ENCODE results near the gene NOM1. TPM values are rescaled to one million over a fixed set of nuclear protein-coding genes. Genes with fewer than 3 reads are reported as not detected.

The NOM1 gene
- total and polyA plus RNA-seq, 2 experiments from 2014 or later, result 9.2 to 17.9 TPM

DNA sequence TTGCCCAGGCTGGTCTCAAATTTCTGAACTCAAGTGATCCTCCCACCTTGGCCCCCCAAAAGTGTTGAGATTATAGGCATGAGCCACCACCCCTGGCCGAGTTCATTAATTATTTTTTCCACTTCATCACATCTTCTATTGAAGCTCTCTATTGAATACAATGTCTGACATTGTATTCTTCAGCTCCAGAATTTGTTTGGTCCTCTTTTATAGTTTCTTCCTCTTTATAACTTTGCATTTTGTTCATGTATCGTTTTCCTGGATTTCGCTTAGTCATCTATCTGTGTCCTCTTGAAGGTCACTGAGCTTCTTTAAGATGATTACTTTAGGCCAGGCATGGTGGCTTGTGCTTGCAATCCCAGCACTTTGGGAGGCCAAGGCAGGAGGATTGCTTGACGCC lies 30.2 kb downstream of the NOM1 start:
- H3K27me3 ChIP-seq (replicated peaks; ENCODE audit: insufficient read depth), result no peaks in the 10 kb centered on the region
- no peaks in the 10 kb centered on the region for H3K9me2 ChIP-seq (ENCODE audit: insufficient read depth)
- H3K4me3 ChIP-seq, result no peak overlapping the region
- H3K9ac ChIP-seq, result no peak overlapping the region
- no peaks in the 10 kb centered on the region for H3K36me3 ChIP-seq (ENCODE audit: low read depth)
- H3K4me2 ChIP-seq (ENCODE audit: unreplicated experiment), result no peak overlapping the region
- H3K79me2 ChIP-seq (ENCODE audit: insufficient read depth), result no peaks in the 10 kb centered on the region
- in situ Hi-C loops (cut with MboI), result no loop called here
- H2AFZ ChIP-seq, result no peak overlapping the region
- no peaks in the 10 kb centered on the region for H4K20me1 ChIP-seq (ENCODE audit: insufficient read depth)
- H3F3A ChIP-seq (ENCODE audit: insufficient read depth), result peaks cover 16% of the 10 kb centered on the region
- no peaks in the 10 kb centered on the region for H3K9me3 ChIP-seq (ENCODE audit: low read depth)
- no peak overlapping the region for H3K27ac ChIP-seq
- 92 to 96% methylated on average over 4 of the region's 4 CpGs for WGBS, 2 experiments (ENCODE audit: low coverage in 1 of 2, low lambda C conversion rate in 2 of 2, missing lambda C conversion rate in 2 of 2)
- TF ChIP-seq EZH2 (IDR thresholded peaks at IDR 0.05; ENCODE audit: insufficient read depth, poor library complexity, severe bottlenecking) (no peak), EZH2phosphoT487 (IDR thresholded peaks at IDR 0.05; ENCODE audit: insufficient read depth, low read depth) (no peak)
- H3K4me1 ChIP-seq (ENCODE audit: insufficient read depth), result peaks cover 4% of the 10 kb centered on the region; the same call in 1 of the 2 replicates
- no peak for DNase-seq

DNA sequence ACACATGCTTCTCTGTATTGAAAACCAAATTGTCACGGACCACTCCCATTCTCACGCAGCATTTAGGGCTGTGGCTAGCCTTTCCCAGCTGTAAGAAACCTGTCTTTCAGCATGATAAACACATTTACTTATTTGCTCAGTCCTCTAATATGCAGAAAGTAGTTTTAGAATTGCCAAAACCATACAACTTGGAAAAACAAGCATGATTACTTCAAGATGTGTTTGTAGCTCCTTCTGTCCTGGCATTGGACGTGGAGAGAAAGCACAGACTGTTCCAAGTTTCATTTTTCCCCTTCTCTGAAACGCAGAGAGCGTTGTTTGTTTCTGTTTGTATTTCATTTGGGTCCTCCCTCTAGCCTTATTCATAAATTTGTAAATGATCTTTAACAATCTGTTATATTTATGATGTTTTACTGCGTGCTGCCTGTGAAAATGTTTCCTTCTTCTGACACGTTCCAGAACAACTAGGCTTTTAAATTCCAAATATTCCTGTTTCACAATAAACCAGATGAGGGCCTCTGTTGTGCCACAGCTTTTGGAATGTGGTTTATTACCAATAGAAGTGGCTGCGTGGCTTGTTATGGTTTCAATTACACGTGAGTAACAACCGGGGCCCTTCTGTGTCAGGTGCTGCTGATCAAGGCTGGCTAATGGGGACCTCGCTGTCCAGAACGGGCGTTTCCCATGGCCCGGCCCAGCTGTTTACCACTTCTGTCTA lies 34.8 kb downstream of the NOM1 start:
- Histone ChIP-seq H3K79me2 (ENCODE audit: insufficient read depth) (no peaks in the 10 kb centered on the region), H3K27ac (peak overlapping the region; percentile 61), H3K9me3 (ENCODE audit: low read depth) (no peaks in the 10 kb centered on the region), H3K4me3 (peak overlapping the region; percentile 66), H3K9ac (peak overlapping the region; percentile 60), H3K27me3 (replicated peaks; ENCODE audit: insufficient read depth) (no peaks in the 10 kb centered on the region), H3K4me2 (ENCODE audit: unreplicated experiment) (peak overlapping the region; percentile 77), H3K9me2 (ENCODE audit: insufficient read depth) (no peaks in the 10 kb centered on the region), H2AFZ (peak overlapping the region; percentile 62), H3K4me1 (ENCODE audit: insufficient read depth) (peaks cover 4% of the 10 kb centered on the region; the same call in 1 of the 2 replicates), H3F3A (ENCODE audit: insufficient read depth) (peaks cover 19% of the 10 kb centered on the region), H4K20me1 (ENCODE audit: insufficient read depth) (no peaks in the 10 kb centered on the region), H3K36me3 (ENCODE audit: low read depth) (no peaks in the 10 kb centered on the region)
- 3 to 5% methylated on average over 14 of the region's 14 CpGs for WGBS, 2 experiments (ENCODE audit: low coverage in 1 of 2, low lambda C conversion rate in 2 of 2, missing lambda C conversion rate in 2 of 2)
- peak; percentile 89 for DNase-seq
- peak; percentile 74; the same call in 1 of the 2 replicates for TF ChIP-seq EZH2phosphoT487 (IDR thresholded peaks at IDR 0.05; ENCODE audit: insufficient read depth, low read depth)
- no peak for TF ChIP-seq EZH2 (IDR thresholded peaks at IDR 0.05; ENCODE audit: insufficient read depth, poor library complexity, severe bottlenecking)
- in situ Hi-C loops (cut with MboI), result no loop called here

DNA sequence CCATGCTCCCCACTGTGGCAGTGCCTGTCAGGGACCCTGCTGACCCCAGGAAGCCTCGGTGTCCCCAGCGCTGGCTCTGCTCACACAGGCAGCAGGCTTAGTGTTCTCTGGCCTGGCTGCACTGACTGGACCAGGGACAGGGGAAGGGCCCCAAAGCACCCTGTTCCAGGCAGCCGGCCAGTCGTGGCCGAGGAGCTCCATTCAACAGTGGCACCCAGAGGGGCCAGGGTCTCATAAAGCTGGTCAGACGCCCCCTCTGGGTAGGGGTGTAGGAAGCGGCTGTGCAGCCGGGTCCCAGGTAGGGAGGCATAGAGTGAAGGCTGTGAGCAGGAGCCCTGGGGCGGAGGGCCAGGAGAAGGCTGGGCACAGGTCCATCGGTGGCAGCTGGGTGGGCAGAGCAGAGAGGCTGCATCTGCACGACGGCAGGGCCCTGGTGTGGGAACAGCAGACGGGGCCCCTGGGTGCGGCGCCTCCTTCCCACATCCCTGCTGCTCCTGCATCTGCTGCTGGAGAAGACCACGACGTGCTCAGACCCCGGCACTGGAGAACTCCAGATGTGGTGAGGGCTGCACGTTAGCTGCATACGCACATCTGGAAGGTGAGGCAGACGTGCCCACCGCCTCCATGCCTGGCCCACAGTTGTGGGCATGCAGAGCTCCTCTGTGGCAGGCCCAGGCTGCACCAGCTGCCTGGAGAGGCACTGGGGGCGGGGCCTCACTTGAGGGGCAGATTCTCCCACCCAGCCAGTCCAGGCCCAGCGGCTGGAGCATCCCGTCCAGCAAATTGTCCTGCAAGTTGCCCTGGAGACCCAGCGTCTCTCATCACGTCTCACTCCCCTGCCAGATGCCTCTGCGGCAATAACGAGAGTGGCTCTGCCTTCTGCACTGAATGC lies 35.8 kb downstream of the NOM1 start:
- WGBS, 2 experiments (ENCODE audit: low coverage in 1 of 2, low lambda C conversion rate in 2 of 2, missing lambda C conversion rate in 2 of 2), result 76 to 77% methylated on average over 27 to 29 of the region's 29 CpGs
- H2AFZ ChIP-seq, result no peak overlapping the region
- H3K27me3 ChIP-seq (replicated peaks; ENCODE audit: insufficient read depth), result no peaks in the 10 kb centered on the region
- H4K20me1 ChIP-seq (ENCODE audit: insufficient read depth), result no peaks in the 10 kb centered on the region
- no peaks in the 10 kb centered on the region for H3K36me3 ChIP-seq (ENCODE audit: low read depth)
- no peaks in the 10 kb centered on the region for H3K9me3 ChIP-seq (ENCODE audit: low read depth)
- peak overlapping the region; percentile 61; the same call in 1 of the 2 replicates for H3K27ac ChIP-seq
- H3K9ac ChIP-seq, result peak overlapping the region; percentile 60; the same call in 1 of the 2 replicates
- no peaks in the 10 kb centered on the region for H3K9me2 ChIP-seq (ENCODE audit: insufficient read depth)
- H3K4me2 ChIP-seq (ENCODE audit: unreplicated experiment), result peak overlapping the region; percentile 77
- TF ChIP-seq EZH2 (IDR thresholded peaks at IDR 0.05; ENCODE audit: insufficient read depth, poor library complexity, severe bottlenecking) (no peak), EZH2phosphoT487 (IDR thresholded peaks at IDR 0.05; ENCODE audit: insufficient read depth, low read depth) (no peak)
- H3K4me1 ChIP-seq (ENCODE audit: insufficient read depth), result peaks cover 4% of the 10 kb centered on the region; the same call in 1 of the 2 replicates
- no peaks in the 10 kb centered on the region for H3K79me2 ChIP-seq (ENCODE audit: insufficient read depth)
- in situ Hi-C loops (cut with MboI), result no loop called here
- H3F3A ChIP-seq (ENCODE audit: insufficient read depth), result peaks cover 19% of the 10 kb centered on the region
- no peak for DNase-seq
- H3K4me3 ChIP-seq, result no peak overlapping the region

DNA sequence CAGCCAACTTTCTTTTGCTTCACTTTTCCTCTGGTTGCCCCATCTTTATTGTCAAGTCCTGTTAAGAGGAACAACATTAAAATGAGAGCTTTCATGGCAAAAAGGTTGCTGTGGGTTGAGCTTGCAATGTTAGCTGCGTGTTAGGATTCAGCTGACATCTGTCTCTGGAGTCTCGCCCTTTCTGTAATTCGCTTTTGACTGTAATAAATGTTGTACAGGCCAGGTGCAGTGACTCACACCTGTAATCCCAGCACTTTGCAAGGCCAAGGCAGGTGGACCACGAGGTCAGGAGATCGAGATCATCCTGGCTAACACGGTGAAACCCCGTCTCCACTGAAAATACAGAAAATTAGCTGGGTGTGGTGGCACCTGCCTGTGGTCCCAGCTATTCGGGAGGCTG lies 36.9 kb downstream of the NOM1 start:
- 93 to 95% methylated on average over 8 of the region's 8 CpGs for WGBS, 2 experiments (ENCODE audit: low coverage in 1 of 2, low lambda C conversion rate in 2 of 2, missing lambda C conversion rate in 2 of 2)
- no peaks in the 10 kb centered on the region for H4K20me1 ChIP-seq (ENCODE audit: insufficient read depth)
- H3K4me3 ChIP-seq, result no peak overlapping the region

More for the DNA sequence above, 36.9 kb downstream of the NOM1 start:
- peaks cover 19% of the 10 kb centered on the region for H3F3A ChIP-seq (ENCODE audit: insufficient read depth)
- H3K9me2 ChIP-seq (ENCODE audit: insufficient read depth), result no peaks in the 10 kb centered on the region
- no peaks in the 10 kb centered on the region for H3K79me2 ChIP-seq (ENCODE audit: insufficient read depth)
- no peaks in the 10 kb centered on the region for H3K27me3 ChIP-seq (replicated peaks; ENCODE audit: insufficient read depth)
- peaks cover 4% of the 10 kb centered on the region; the same call in 1 of the 2 replicates for H3K4me1 ChIP-seq (ENCODE audit: insufficient read depth)
- no peaks in the 10 kb centered on the region for H3K9me3 ChIP-seq (ENCODE audit: low read depth)
- H3K27ac ChIP-seq, result no peak overlapping the region
- H3K4me2 ChIP-seq (ENCODE audit: unreplicated experiment), result no peak overlapping the region
- TF ChIP-seq EZH2phosphoT487 (IDR thresholded peaks at IDR 0.05; ENCODE audit: insufficient read depth, low read depth), result no peak
- no peak for TF ChIP-seq EZH2 (IDR thresholded peaks at IDR 0.05; ENCODE audit: insufficient read depth, poor library complexity, severe bottlenecking)
- in situ Hi-C loops (cut with MboI), result no loop called here
- no peak overlapping the region for H3K9ac ChIP-seq
- no peak overlapping the region for H2AFZ ChIP-seq
- H3K36me3 ChIP-seq (ENCODE audit: low read depth), result no peaks in the 10 kb centered on the region
- DNase-seq, result no peak
